Skin of body (tissue), 2 donors: ENCODE data around the gene SLC25A18. TPM values are rescaled to one million over a fixed set of nuclear protein-coding genes. Genes with fewer than 3 reads are reported as not detected.
"Not testable (repeated sequence)": the region's sequence is repeated elsewhere in the genome, so short reads cannot be mapped to it uniquely, and the experiment has no call there.

ENCODE experiments used
- DNase-seq: peaks from one replicate; lab custom pipeline; 2025; lab: John Stamatoyannopoulos, UW
- total RNA-seq: library from RNA; depleted of rRNA; stranded (reverse); fragments of >200 nt; gene quantifications from one replicate; pipeline ENCODE4 v1.2.3, GENCODE V29; 2014

Gene SLC25A18, protein sequence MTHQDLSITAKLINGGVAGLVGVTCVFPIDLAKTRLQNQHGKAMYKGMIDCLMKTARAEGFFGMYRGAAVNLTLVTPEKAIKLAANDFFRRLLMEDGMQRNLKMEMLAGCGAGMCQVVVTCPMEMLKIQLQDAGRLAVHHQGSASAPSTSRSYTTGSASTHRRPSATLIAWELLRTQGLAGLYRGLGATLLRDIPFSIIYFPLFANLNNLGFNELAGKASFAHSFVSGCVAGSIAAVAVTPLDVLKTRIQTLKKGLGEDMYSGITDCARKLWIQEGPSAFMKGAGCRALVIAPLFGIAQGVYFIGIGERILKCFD
- total RNA-seq: 0.20 TPM

DNA sequence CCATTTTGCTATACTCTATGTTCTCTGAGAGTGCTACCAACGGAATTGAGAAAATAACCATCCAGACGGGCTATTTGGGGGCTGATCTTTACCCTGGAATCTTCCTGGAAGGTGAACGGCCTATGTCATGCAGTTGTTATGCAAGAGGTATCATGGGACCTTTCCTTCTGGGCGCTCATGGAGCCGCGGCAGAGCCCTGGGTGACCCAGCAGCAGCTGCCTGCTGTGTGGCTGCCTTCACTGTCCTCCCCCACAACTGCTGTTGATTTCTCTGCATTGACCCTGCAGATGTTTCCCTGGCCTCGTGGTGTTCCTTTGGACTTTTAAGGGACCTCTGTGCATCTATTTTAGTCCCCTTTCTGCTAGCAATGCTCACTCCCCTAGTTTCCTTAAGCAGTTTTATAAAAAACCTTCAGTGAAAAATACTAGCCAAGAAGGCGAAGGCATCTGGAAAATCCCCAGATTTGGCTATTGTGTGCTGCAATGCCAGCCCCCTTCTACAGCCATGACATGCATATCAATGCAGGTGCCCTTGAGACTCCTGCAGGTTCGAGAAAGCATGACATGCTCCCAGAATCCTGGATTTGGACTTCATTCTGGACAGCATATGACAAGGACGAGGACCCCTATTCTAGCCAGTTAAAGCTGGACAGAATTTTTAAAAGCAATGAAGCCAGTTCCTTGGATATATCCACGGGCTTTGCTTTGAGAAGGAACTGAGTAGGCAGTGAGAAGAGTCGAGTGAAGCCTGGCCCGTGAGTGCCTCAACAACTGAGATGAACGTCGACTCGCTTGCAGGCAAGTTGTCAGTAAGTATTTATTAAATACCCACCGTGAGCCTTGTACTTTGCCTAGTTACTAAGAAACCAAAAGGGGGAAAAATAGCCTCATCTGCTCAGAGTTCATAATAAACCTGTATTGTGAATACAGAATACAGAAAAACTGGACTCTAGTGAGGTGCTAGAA is at the start of gene SLC25A18:
TSS of gene SLC25A18 (plus strand) at position 593 of the 965 bp plus-strand sequence. CDS start 16,447 bp downstream, outside the sequence.
- DNase-seq: no peak

DNA sequence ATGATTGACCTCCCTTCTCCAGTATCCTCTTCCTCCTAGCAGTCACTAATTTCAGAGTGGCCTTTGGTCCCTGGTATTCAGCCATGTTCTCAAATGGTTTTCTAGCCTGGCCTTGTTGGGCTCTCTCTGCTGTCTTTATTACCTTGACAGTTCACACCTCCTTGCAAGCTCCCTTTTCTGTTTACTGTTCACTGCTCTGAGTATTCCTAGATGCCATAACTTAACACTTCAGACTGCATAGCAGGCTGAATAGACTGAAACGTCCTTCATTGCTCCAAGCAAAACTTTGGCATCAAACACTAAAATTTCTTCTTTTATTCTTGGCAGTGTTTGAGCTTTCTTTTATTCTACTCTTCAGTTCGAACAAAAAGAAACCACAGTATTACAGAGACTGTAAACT is 49.7 kb upstream of the SLC25A18 start:
- no peak for DNase-seq

DNA sequence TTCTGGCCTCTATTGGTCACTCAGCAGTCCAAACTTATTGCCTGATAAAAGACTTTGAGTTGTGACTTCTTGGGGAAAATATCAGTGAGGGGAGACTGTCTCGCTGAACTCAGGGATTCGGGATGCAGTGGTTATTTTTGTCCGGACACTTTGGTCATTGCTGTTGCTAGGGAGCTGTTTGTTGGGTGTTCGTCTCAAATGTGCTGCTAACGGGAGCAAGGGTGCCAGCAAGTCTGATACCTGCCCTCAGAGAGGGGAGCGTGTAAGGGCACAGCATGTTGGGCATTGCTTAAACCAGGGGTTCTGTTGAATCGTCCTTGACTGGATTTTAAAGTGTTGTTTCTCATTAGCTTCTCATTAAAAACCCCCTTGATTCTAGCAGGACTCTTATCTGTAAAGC is 49.2 kb upstream of the SLC25A18 start:
- DNase-seq: no peak

DNA sequence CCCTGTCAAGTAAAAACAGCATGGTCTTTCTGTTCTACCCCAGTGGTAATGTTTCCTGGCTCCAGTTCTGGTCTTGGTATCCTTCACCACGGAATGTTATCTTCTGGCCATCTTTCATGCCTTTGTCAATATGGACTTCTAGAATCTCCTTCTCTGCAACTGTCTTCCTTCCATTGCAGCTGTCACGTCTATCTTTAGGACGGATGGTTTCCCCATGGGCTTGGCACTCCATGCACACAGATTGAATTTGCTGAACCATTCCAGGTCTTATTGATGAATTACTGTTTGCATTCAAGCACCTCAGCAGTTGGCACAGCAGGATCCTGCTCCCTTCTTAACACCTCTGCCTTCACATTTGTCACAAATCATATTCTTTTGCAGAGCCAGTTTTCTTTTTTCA is 44.9 kb upstream of the SLC25A18 start:
- no peak for DNase-seq

DNA sequence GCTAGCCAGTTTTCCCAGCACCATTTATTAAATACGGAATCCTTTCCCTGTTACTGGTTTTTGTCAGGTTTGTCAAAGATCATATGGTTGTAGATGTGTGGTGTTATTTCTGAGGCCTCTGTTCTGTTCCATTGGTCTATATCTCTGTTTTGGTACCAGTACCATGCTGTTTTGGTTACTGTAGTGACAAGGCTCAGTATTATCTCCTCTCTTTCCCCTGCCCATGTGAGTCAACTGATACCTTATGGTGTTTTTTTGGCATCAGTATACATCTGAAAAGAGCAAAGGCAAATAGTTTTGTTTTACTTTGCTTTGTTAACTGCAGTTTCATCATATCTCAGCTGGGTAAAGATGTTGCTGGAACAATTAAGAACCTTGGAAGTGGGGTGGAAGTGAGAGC is 41.3 kb upstream of the SLC25A18 start:
- not testable (repeated sequence) for DNase-seq

DNA sequence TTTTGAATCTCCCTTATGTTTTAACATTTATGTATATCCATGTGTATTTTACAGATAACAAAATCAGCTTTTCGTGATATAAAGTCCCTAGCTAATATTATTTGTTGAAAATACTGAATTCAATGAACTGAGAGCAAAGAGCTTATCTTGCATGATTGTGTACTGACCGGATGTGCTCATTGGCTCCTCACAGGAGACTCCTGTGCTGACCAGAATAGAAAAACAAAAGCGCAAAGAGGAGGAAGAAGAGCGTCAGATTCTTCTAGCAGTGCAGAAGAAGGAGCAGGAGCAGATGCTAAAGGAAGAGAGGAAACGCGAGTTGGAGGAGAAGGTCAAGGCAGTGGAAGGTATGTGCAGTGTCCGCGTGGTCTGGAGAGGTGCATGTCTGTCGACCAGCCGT is 39.4 kb upstream of the SLC25A18 start:
- DNase-seq: no peak

DNA sequence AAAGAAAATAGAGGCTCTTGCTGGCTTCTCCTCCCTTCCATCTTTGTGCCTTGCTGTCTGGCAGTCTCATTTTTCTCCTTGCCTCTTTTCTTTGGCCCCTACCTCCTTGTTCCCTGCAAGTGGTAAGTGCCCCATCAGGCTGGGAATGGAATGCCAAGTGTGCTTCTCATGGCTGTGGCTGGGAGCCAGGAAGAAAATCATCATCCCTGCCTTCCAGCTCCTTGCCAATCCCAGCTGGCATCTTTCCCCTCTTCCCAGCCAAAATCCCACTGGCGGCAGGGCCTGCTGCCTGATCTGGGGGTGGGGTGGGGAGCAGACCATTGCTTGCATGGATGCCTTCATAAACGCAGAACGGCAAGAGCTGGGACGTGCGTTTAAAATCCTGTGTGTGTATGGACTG is 27.0 kb upstream of the SLC25A18 start:
- DNase-seq: no peak

DNA sequence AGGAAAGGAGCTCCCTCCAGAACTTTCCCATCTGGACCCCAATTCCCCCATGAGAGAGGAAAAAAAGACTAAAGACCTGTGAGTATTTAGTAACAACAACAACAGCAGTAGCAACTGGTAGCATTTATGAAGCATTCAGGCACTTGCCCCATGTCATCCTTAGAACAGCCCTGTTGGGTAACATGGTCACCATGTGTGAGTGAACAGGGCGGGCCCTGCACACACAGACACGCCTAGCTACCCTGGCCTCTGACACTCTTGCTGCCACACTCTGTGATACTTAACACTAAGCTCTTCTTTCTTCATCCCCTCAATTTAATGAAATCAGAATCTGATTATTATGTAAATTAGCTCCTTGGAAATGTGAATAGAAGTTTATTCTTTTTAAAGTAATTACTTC is 26.1 kb upstream of the SLC25A18 start:
- no peak for DNase-seq

DNA sequence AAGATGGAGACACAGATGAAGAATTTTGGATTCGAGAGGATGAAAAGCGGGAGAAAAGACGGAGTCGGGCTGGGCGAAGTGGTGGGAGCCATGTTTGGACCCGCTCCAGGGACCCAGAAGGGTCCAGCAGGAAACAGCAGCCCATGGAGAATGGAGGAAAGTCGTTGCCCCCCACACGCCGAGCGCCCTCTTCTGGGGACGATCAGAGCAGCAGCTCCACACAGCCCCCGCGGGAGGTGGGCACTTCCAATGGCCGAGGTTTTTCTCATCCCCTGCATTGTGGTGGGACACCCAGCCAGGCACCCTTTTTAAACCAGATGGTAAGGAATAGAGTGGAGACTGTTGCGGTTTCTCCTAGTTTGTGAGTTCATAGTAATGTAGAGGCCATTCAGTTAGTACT is 22.8 kb upstream of the SLC25A18 start:
- no peak for DNase-seq

DNA sequence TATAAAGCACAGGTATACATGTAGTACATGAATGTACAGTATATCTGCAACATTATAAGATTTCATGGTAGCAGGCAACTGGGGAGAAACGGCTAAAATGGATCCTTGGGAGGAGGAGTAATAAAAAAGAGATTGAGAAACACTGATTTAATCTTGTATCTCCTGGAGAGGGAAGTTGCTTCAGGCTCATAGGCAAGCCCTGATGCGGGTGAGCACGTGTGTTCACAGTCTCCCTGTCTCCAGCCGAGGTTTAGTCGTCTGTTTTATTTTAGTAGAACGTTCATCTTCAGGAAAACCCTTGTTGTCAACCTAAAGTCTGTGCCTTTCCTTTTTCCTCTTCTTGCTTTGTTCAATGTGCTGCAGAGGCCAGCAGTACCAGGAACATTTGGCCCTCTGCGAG is 21.8 kb upstream of the SLC25A18 start:
- no peak for DNase-seq

DNA sequence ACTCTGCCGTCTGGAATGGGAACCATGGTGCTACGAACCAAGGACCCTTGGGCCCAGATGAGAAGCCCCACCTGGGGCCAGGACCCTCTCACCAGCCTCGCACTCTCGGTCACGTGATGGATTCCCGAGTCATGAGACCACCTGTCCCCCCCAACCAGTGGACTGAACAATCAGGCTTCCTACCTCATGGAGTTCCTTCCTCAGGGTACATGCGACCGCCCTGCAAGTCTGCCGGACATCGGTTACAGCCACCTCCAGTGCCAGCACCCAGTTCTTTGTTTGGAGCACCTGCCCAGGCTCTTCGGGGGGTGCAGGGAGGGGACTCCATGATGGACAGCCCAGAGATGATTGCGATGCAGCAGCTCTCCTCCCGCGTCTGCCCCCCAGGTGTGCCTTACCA is 20.8 kb upstream of the SLC25A18 start:
- no peak for DNase-seq

DNA sequence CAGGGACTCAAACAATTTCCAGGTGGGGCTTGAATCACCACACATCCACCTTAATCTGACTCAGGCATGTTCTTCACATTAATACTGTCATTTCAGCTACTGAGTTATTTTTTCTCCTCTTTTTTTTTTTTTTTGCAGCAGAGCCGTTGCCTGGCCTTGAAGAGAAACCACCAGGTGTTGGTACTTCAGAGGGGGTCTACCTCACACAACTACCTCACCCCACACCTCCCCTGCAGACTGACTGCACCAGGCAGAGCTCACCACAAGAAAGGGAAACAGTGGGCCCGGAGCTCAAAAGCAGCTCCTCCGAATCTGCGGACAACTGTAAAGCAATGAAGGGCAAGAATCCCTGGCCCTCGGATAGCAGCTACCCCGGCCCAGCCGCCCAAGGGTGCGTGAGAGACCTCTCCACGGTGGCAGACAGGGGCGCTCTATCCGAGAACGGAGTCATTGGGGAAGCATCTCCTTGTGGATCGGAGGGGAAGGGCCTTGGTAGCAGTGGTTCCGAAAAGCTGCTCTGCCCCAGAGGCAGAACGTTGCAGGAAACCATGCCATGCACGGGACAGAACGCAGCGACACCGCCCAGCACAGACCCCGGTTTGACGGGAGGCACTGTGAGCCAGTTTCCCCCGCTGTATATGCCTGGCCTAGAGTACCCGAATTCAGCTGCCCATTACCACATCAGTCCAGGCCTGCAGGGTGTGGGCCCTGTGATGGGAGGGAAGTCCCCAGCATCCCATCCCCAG is 15.1 kb upstream of the SLC25A18 start:
- DNase-seq: no peak

DNA sequence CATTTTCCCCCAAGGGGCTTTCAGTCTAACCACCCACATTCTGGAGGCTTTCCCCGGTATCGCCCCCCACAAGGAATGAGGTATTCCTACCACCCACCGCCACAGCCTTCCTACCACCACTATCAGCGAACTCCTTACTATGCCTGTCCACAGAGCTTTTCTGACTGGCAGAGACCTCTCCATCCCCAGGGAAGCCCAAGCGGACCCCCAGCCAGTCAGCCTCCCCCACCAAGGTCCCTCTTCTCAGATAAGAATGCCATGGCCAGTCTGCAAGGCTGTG is 14.6 kb upstream of the SLC25A18 start:
- no peak for DNase-seq

DNA sequence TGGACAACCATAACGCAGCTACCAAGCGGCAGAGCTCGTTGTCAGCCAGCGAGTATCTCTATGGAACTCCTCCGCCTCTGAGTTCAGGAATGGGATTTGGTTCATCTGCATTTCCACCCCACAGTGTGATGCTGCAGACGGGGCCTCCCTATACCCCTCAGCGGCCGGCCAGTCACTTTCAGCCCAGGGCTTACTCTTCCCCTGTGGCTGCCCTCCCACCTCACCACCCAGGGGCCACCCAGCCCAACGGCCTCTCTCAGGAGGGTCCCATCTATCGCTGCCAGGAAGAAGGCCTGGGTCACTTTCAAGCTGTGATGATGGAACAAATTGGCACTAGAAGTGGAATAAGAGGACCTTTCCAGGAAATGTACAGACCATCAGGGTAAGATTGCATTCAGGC is 14.1 kb upstream of the SLC25A18 start:
- DNase-seq: no peak

DNA sequence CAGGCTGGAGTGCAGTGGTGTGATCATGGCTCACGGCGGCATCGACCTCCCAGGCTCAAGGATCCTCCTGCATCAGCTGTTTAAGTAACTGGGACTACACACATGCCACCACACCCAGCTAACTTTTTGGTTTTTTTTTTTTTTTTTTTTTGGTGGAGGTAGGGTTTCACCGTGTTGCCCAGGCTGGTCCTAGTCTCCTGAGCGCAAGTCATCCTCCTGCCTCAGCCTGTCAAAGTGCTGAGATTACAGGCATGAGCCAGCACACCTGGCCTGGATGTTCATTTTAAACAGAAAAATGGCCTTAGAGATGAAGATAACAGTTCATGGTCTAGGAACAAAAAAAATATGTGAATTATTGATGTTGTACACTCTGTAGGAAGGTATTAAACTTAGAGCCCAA is 13.6 kb upstream of the SLC25A18 start:
- no peak for DNase-seq

DNA sequence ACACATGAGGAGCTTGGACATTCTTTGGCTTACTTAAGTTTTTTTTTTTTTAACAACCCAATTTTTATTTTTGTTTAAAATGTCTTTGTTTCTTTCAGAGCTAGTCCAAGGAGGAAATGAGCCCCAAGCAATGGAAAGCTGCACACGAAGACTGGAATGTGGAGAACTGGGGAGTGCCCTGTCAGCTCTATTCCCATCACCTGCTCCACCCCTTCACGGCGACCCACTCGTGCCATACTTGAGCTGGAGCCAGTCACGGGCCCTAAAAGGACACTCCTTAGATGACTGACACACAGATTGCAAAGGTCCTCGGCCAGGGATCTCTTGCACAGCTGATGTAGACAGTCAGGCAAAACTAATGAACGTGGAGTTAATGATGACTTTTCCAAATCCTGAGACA is 10.6 kb upstream of the SLC25A18 start:
- no peak for DNase-seq

DNA sequence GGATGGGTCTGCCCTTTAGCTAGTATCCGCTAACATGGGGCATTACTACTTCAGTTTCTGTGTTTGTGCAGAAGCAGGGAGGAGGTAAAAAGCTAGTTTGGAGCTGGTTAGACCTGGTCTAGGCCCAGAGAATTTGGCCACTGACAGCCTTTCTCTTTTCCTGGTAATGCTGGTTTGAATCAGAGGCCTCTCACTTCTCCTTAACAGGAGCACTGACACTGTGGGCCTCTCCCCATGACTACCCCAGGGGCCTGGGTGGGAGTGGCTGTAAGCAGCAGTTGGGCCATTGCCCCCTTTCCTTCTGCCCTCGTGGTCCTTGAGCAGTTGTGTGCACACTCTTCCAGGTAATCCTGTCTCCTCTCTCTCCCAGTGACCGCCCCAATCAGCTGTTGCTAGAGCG is 8.5 kb upstream of the SLC25A18 start:
- DNase-seq: no peak

DNA sequence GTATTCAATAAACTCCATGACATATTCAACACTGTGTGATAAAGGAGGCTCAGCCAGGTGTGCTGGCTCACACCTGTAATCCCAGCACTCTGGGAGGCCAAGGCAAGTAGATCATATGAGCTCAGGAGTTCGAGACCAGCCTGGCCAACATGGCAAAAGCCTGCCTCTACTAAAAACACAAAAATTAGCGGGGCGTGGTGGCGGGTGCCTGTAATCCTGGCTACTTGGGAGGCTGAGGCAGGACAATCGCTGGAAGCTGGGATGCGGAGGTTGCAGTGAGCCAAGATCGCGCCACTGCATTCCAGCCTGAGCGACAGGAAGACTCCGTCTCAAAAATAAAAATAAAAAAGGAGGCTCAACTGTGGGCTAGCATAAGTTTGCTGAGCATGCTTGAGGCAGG is 4.1 kb upstream of the SLC25A18 start:
- no peak for DNase-seq

DNA sequence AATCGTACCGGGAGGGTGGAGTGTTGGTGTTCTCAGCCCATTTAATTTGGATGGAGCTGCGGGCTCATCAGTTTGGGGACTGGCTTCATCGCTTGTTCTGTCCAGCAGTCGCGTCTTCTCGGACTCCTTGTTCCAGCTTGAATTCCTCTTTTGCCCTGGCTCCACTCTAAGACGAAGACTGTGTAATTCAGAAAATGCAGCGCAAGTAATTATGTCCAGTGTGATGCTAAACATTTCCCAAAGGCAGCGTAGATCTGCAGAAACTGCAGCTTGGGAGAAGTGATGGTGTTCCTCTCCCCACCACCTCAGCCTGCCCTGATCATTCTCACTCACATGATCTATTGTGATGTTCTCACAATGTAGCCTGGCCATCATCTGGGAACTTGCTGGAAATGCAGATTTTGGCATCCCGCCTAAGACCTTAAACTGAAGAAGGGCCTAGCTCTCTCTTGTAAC is 666 bp downstream of the SLC25A18 start:
- DNase-seq: peak; percentile 32

DNA sequence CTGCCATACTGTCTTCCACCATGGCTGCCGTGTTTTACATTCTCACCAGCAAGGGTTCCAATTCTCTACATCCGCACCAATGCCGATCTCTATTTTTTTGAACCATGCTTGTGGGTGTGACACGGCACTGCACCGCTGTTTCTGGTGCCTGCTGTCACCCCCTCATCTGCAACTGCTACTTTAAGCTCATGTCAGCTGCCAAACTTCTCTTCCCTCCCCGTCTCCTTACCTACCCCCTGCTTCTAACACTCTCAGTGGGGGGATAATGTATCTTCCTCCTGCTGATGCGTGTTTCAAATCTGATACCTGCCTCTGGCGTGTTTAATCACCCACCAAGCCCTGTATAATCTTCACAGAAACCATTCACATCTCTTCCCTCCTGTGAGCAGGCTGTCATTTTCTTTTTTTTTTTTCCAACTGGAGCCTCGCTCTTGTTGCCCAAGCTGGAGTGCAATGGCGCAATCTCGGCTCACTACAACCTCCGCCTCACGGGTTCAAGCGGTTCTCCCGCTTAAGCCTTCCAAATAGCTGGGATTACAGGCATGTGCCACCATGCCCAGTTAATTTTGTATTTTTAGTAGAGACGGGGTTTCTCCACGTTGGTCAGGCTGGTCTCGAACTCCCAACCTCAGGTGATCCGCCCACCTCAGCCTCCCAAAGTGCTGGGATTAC is 2.9 kb downstream of the SLC25A18 start:
- not testable (repeated sequence) for DNase-seq

DNA sequence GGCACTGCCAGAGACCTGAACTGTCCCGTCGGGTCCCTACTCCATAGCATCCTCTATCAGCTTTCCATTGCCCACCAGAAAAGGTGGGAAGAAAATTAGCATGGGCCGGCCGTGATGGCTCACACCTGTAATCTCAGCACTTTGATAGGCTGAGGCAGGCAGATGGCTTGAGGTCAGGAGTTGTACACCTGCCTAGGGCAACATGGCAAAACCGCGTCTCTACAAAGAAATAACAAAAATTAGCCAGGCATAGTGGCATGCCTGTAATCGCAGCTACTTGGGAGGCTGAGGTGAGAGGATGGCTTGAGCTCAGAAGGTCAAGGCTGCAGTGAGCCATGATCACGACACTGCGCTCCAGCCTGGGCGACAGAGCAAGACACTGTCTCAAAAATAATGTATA is 3.5 kb downstream of the SLC25A18 start:
- DNase-seq: no peak
